GM19351 (cell line): ENCODE data around the gene DNHD1.
A peak's percentile ranks its signal among the peaks of the same experiment; 100 is the strongest.

ENCODE experiments used
- ATAC-seq: cut with Tn5 transposase; IDR thresholded peaks from one replicate; pipeline ENCODE4 v1.9.1; 2021; ENCODE audit warnings: mild to moderate bottlenecking, moderate library complexity; ENCODE audit not compliant: unreplicated experiment

The DNHD1 gene

GRCh38 chr11:6583584-6583983 is 86.5 kb downstream of the DNHD1 start:
- ATAC-seq, result no peak

GRCh38 chr11:6584528-6584927 is 87.4 kb downstream of the DNHD1 start:
- ATAC-seq, result no peak

- no peak for ATAC-seq
These were observed 89.6 kb downstream of the DNHD1 start for GRCh38 chr11:6586434-6587359.

GRCh38 chr11:6587360-6587953 is 90.4 kb downstream of the DNHD1 start:
- no peak for ATAC-seq

GRCh38 chr11:6588018-6588417 is 90.9 kb downstream of the DNHD1 start:
- ATAC-seq, result no peak

- no peak for ATAC-seq
These were observed 97.2 kb downstream of the DNHD1 start for GRCh38 chr11:6594142-6594768.

GRCh38 chr11:6596239-6596877 is 99.3 kb downstream of the DNHD1 start:
- no peak for ATAC-seq

GRCh38 chr11:6598555-6598954 is 101.5 kb downstream of the DNHD1 start:
- ATAC-seq, result no peak

- no peak for ATAC-seq
These were observed 102.4 kb downstream of the DNHD1 start for GRCh38 chr11:6599449-6599848.

GRCh38 chr11:6599881-6600390 is 102.9 kb downstream of the DNHD1 start:
- ATAC-seq, result no peak

GRCh38 chr11:6601041-6601461 is 104.0 kb downstream of the DNHD1 start:
- ATAC-seq, result no peak

GRCh38 chr11:6602096-6602940 is 105.2 kb downstream of the DNHD1 start:
- no peak for ATAC-seq

GRCh38 chr11:6603287-6604080 is 106.4 kb downstream of the DNHD1 start, which contains the start of the genes ILK and RRP8:
ILK (plus strand) TSS chr11:6603774; CDS start chr11:6604272, 498 bp downstream.
RRP8 (minus strand) TSS chr11:6603616; CDS start chr11:6603502, 114 bp downstream.
- peak; percentile 70 for ATAC-seq

GRCh38 chr11:6604081-6604626 is 107.1 kb downstream of the DNHD1 start:
- ATAC-seq, result peak; percentile 53

GRCh38 chr11:6604790-6605189 is 107.7 kb downstream of the DNHD1 start:
- no peak for ATAC-seq

GRCh38 chr11:6606471-6607189 is 109.5 kb downstream of the DNHD1 start:
- peak; percentile 40 for ATAC-seq

GRCh38 chr11:6607190-6607795 is 110.2 kb downstream of the DNHD1 start:
- no peak for ATAC-seq

- no peak for ATAC-seq
These were observed 110.9 kb downstream of the DNHD1 start for GRCh38 chr11:6608011-6608410.
